HFFc6 (cell line): ENCODE data around the gene PDZRN4. TPM values are rescaled to one million over a fixed set of nuclear protein-coding genes. Genes with fewer than 3 reads are reported as not detected.

Experiments used
- DNase-seq: peaks from one replicate; pipeline ENCODE4 v3.0.0-alpha.2; 2018
- H3K27ac Mint-ChIP-seq: 2 replicates; pipeline ENCODE4 v1.8.0; 2020; ENCODE audit warnings: mild to moderate bottlenecking, mixed read lengths
- H3K27me3 Mint-ChIP-seq: 2 replicates; pipeline ENCODE4 v1.8.0; 2021; ENCODE audit warnings: mild to moderate bottlenecking, moderate library complexity, mixed read lengths; ENCODE audit not compliant: insufficient read depth
- H3K36me3 Mint-ChIP-seq: 2 replicates; pipeline ENCODE4 v1.8.0; 2021; ENCODE audit warnings: low read depth, mixed read lengths
- H3K4me1 Mint-ChIP-seq: 2 replicates; pipeline ENCODE4 v1.8.0; 2020; ENCODE audit warnings: low read depth, mixed read lengths
- H3K4me3 Mint-ChIP-seq: 2 replicates; pipeline ENCODE4 v1.8.0; 2020; ENCODE audit warnings: mild to moderate bottlenecking, moderate library complexity, mixed read lengths
- H3K9me3 Mint-ChIP-seq: 2 replicates; pipeline ENCODE4 v1.8.0; 2020; ENCODE audit warnings: mild to moderate bottlenecking, mixed read lengths
- CTCF ChIP-seq: fragments of 200-600 bp; sonication (generic); IDR thresholded peaks from 2 replicates; pipeline ENCODE4 v1.5.0; 2021; ENCODE audit warnings: antibody characterized with exemption, mild to moderate bottlenecking
- total RNA-seq, 6 experiments: library from RNA; stranded (reverse); fragmentation: NEBNext Ultra II Directional; extraction: Animal tissue kit (Norgen Biotek cat#: 25700); gene quantifications; 2 replicates in 1 of 6; 3 replicates in 5 of 6; pipeline ENCODE4 v1.2.3, GENCODE V29; 2021

PDZRN4 gene
- total RNA-seq, 6 experiments from 2014 or later: not detected

- Mint-ChIP-seq H3K27ac (no peak overlapping the region), H3K36me3 (no peaks in the 10 kb centered on the region)
Observed at GRCh38 chr12:41452838-41453407, 264.8 kb downstream of the PDZRN4 start.

GRCh38 chr12:41453409-41453808 is 265.3 kb downstream of the PDZRN4 start:
- H3K36me3 Mint-ChIP-seq: no peaks in the 10 kb centered on the region
- no peaks in the 10 kb centered on the region for H3K4me1 Mint-ChIP-seq
- H3K9me3 Mint-ChIP-seq: peaks cover 6% of the 10 kb centered on the region
- no peak overlapping the region for H3K27ac Mint-ChIP-seq
- no peak for TF ChIP-seq CTCF
- no peak overlapping the region for H3K4me3 Mint-ChIP-seq
- DNase-seq: no peak
- peaks cover 1% of the 10 kb centered on the region; the same call in 1 of the 2 replicates for H3K27me3 Mint-ChIP-seq

More at GRCh38 chr12:41452838-41453407, 264.8 kb downstream of the PDZRN4 start:
- Mint-ChIP-seq H3K4me3 (no peak overlapping the region), H3K4me1 (no peaks in the 10 kb centered on the region), H3K27me3 (peaks cover 1% of the 10 kb centered on the region; the same call in 1 of the 2 replicates), H3K9me3 (peaks cover 6% of the 10 kb centered on the region)
- DNase-seq: no peak
- TF ChIP-seq CTCF: no peak

GRCh38 chr12:41459111-41459905 is 271.2 kb downstream of the PDZRN4 start:
- TF ChIP-seq CTCF: no peak
- no peak for DNase-seq
- Mint-ChIP-seq H3K4me1 (no peaks in the 10 kb centered on the region), H3K27ac (no peak overlapping the region), H3K27me3 (no peaks in the 10 kb centered on the region), H3K9me3 (no peaks in the 10 kb centered on the region; the same call in 1 of the 2 replicates), H3K36me3 (no peaks in the 10 kb centered on the region), H3K4me3 (no peak overlapping the region)

GRCh38 chr12:41459906-41460214 is 271.7 kb downstream of the PDZRN4 start:
- H3K9me3 Mint-ChIP-seq: no peaks in the 10 kb centered on the region; the same call in 1 of the 2 replicates
- DNase-seq: no peak
- no peak for TF ChIP-seq CTCF
- no peaks in the 10 kb centered on the region for H3K36me3 Mint-ChIP-seq
- H3K27ac Mint-ChIP-seq: no peak overlapping the region
- no peak overlapping the region for H3K4me3 Mint-ChIP-seq
- H3K4me1 Mint-ChIP-seq: no peaks in the 10 kb centered on the region
- H3K27me3 Mint-ChIP-seq: no peaks in the 10 kb centered on the region

- no peaks in the 10 kb centered on the region for H3K36me3 Mint-ChIP-seq
- no peak for DNase-seq
- H3K27ac Mint-ChIP-seq: no peak overlapping the region
- no peaks in the 10 kb centered on the region for H3K4me1 Mint-ChIP-seq
- H3K27me3 Mint-ChIP-seq: no peaks in the 10 kb centered on the region
- H3K9me3 Mint-ChIP-seq: no peaks in the 10 kb centered on the region; the same call in 1 of the 2 replicates
- TF ChIP-seq CTCF: no peak
- H3K4me3 Mint-ChIP-seq: no peak overlapping the region
Observed at GRCh38 chr12:41460906-41461305, 272.8 kb downstream of the PDZRN4 start.
